Mucosa of gallbladder (tissue), 1 donor: ENCODE measurements around the gene LRP1B. TPM values are rescaled to one million over a fixed set of nuclear protein-coding genes. Genes with fewer than 3 reads are reported as not detected.
"Not testable (repeated sequence)": the region's sequence is repeated elsewhere in the genome, so short reads cannot be mapped to it uniquely, and the experiment has no call there.

ENCODE experiments used
- DNase-seq: peaks from one replicate; pipeline ENCODE4 v3.0.0-alpha.2; 2020; ENCODE audit warnings: low spot score
- total RNA-seq: library from RNA; stranded (reverse); gene quantifications from one replicate; pipeline ENCODE4 v1.2.1, GENCODE V29; 2021
- donor health status: DM: no; HTN: no; CAD: no.

The LRP1B gene
- total RNA-seq, 1 donor from 2014 or later: 0.26 TPM

DNA sequence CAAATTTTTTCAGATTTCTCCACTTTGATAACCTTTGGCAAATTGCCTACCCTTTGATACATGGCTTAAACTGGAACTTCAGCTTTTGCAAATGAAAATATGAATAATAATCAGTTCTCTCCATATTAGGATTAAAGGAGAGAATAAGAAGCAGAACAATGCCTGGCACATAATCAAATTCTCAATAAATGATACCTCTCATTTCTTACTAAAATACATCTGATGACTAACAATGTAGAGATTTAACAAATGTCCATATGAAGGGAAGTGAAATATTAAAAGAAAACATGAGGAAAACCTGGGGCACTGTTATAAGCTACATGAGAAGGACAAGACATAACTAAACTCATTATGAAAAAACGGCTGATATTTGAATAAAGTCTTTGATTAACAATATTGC, 1103.6 kb downstream of the LRP1B start:
- DNase-seq: no peak

GRCh38 chr2:141021611-141022010, 1109.2 kb downstream of the LRP1B start:
- no peak for DNase-seq

DNA sequence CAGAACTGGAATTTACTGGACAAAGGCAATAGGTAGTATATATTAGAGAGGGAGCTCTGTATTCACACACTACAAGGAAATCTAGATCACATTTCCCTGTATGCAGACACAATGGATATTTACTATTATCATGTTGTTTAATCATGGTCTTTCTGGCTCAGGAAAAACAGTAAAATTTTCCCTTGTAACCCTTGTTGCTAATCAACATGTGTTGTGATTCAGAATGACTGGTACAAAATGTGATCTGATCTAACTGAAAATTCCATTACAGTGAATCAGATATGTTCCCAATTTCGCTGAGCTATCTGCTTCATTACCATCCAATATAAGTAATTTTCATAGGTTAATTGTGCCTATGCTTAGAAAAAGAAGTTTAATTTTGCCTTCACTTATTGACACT, 1109.7 kb downstream of the LRP1B start:
- DNase-seq: no peak

GRCh38 chr2:141020346-141020745, 1110.5 kb downstream of the LRP1B start:
- DNase-seq: no peak

GRCh38 chr2:141015341-141016047, 1115.3 kb downstream of the LRP1B start:
- DNase-seq: no peak

- DNase-seq: no peak
Measured at GRCh38 chr2:141003967-141004657, 1126.7 kb downstream of the LRP1B start.

DNA sequence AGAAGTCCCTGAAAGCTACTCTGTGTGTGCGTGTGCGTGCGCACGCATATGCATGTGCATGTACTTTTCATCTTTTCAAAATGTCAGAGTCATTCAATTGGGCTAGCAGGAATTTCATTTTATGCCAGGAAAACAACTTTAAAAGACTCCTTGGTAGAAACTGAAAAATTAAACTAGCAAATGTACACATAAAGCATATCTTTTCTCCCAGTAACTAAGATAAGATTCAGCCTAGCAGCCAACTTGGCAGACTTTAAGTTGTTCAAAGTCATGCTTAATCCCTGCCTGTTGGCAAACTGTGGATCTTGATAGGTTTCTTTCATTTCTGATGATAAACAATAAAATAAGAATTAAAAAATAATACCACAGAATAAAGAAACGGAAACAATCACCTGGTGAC, 1129.1 kb downstream of the LRP1B start:
- DNase-seq: no peak

DNA sequence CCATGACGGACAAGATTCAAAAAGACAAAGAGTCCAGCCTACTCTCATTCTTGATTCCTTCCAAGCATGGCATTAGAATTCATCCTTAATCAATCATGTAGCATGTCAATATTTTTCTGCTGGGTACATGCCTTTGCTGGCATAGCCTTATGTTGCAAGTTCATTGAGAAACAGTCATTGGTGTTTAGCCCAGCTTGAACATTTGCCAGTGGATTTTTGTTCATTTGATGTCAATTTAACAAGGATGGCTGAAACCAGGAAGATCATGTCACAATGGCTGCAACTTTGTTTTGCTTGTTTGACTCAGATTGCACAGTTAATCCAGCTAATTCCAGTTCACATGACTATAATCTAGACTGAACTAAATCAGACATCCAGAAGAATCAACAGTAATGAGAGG, 1132.2 kb downstream of the LRP1B start:
- no peak for DNase-seq

- DNase-seq: no peak
Measured at GRCh38 chr2:140998017-140998416, 1132.8 kb downstream of the LRP1B start.

DNA sequence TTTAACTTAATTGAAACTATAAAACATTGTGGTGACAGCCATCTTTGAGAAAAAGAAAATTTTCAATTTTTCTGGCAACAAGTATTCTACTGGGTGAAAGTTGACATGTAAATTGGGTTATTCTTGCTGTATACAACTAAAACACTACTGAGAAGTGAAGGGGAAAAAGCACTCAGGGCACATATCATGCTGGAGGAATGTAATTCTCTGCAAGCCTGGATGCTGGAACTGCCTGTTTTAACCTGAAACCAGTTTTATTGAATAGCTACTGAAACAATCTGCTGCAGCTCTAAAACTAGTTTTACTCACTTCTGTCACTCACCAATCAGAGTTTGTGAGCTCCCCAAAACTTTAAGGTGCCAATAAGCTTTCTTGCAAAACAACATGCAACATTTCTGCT, 1136.0 kb downstream of the LRP1B start:
- DNase-seq: no peak

DNA sequence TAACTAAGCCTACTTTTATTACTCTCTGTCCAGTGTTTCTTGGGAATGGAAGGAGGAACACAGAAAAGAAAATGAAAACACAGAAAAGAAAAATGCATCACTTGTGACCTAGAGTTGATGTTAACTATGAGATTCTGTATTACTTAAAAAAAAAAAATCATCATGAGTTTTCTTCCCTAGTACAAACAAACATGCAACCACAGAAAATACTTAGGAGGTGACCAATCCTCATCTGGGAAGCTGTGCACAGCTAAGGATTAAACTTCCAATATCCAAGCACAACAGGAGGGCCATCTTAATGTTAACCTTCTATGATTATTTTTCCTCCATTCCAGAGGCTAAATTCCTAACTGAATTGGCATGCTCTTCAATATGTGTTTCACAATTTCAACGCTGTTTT, 1140.4 kb downstream of the LRP1B start:
- DNase-seq: no peak

GRCh38 chr2:140988597-140988996, 1142.2 kb downstream of the LRP1B start:
- DNase-seq: no peak

DNA sequence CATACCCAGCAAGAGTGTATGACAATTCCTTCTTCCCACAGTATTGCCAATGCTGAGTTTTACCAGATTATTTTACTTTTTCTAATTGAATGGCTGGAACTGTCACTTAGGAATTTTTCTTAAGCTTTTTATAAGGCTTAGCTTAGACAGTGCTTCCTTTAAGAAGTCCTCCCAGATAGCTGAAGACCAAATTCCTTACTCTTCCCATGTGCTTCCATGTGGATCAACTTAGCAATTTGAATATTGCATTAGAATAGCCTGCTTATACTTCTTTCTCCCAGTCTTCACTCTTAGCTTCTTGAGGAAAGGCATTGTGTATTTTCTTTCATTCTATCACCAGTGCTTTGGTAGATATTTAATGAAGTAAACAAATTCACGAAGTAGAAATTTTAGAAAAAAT, 1144.4 kb downstream of the LRP1B start:
- DNase-seq: no peak

- no peak for DNase-seq
Measured at GRCh38 chr2:140975237-140975636, 1155.6 kb downstream of the LRP1B start.

DNA sequence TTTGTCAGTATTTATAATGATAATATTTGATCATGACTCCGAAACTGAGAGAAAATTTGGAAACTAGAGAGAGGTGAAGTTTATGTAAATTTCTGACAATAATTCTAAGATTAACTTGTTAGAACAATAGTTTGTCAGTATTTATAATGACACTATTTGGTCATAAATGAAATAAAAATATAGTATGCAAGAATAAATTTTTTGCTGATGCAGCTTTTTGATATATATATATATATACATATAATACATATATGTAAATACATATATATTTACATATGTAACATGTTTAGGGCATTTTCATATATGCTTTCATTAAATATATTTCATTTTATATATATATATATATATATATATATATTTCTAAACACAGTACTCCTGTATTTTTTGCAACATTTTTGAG, 1158.1 kb downstream of the LRP1B start:
- no peak for DNase-seq

GRCh38 chr2:140964324-140964723, 1166.5 kb downstream of the LRP1B start:
- not testable (repeated sequence) for DNase-seq

DNA sequence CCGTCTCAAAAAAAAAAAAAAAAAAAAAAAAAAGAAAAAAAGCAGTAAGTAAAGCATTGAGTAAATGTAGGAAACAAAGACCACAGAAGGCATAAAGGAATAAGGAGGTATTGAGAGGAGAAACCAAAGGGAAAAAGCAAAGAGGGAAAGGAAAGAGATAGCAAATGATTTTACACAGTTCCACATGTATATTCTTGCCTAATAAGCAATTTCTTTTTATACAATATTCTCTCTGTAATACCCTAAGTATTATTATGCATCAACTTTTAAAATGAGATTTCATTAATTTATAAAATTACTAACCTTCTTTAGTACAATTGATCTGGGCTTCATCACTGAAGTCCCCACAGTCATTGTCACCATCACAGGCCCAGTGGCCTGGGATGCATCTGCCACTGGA, 1180.9 kb downstream of the LRP1B start:
- no peak for DNase-seq

GRCh38 chr2:140947236-140947635, 1183.6 kb downstream of the LRP1B start:
- DNase-seq: no peak

- no peak for DNase-seq
Measured at GRCh38 chr2:140943867-140944266, 1186.9 kb downstream of the LRP1B start.

- no peak for DNase-seq
Measured at GRCh38 chr2:140942284-140942683, 1188.5 kb downstream of the LRP1B start.

GRCh38 chr2:140929849-140930248, 1201.0 kb downstream of the LRP1B start:
- no peak for DNase-seq

GRCh38 chr2:140918426-140918825, 1212.4 kb downstream of the LRP1B start:
- DNase-seq: no peak

DNA sequence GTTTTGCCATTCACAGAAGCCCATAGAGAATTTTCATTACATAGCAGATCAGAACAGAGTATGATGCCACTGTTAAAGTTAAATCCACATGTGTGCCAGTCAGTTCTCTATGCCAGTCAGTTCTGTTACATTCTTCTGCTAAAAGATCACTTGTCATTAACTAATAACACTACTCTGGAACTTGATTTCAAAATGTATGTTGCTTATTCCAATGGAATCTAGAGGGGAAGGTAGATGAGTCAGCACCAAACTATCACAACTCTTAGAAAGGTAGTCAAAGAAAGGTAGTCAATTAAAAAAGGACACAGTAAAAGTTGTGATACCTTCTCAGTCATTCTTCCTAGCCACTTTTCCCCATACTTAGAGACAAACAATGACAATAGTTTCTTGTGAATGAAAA, 1214.4 kb downstream of the LRP1B start:
- no peak for DNase-seq

GRCh38 chr2:140910683-140911082, 1220.1 kb downstream of the LRP1B start:
- no peak for DNase-seq
